ENCODE results near the gene ARFGEF3. TPM values are rescaled to one million over a fixed set of nuclear protein-coding genes. Genes with fewer than 3 reads are reported as not detected.

Gene ARFGEF3
- total RNA-seq, 2 donors from 2014 or later: 0.53 to 0.76 TPM

GRCh38 chr6:138230221-138230620, 68.5 kb downstream of the ARFGEF3 start:
- Mint-ChIP-seq H3K27me3 (ENCODE audit: low read depth) (peaks cover 37% of the 10 kb centered on the region), H3K4me3 (no peak overlapping the region), H3K36me3 (ENCODE audit: insufficient read depth in 2 of 2) (no peaks in the 10 kb centered on the region), H3K4me1 (ENCODE audit: low read depth) (no peaks in the 10 kb centered on the region), H3K27ac (no peak overlapping the region), H3K9me3 (no peaks in the 10 kb centered on the region)
- no peak for DNase-seq
- ATAC-seq (replicated peaks in 1 of 2): no peak

DNA sequence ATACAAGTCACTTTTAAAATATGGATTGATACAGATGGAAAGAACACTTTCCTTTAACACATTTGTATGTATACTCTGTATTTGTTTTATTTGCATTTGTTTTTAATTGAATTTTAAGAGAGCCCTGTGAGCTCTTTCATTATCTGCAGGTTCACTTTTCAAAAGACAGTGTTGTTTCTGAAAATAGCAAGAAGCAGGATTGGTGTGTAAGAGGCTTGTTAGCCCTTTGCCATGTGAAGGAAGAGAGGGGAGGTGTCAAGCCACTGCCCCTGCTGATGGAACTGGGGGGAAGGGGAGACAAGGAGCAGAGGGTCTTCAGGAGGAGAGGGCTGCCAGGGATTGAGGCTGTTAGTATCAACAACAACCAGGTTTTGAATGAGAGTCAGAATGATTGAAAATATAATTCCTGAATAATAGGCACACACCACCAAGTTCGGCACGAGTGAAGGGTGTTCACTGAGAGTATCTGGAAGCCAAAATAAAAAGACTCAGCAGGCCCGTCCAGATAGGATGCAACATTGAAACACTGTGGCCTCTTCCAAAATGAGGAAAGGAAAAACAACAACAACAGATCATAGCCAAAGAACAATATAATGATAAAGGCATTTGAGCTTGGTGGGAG, 69.1 kb downstream of the ARFGEF3 start:
- no peaks in the 10 kb centered on the region for H3K9me3 Mint-ChIP-seq
- no peaks in the 10 kb centered on the region for H3K36me3 Mint-ChIP-seq (ENCODE audit: insufficient read depth in 2 of 2)
- no peak overlapping the region for H3K27ac Mint-ChIP-seq

GRCh38 chr6:138231381-138231886, 69.7 kb downstream of the ARFGEF3 start:
- Mint-ChIP-seq H3K27ac (no peak overlapping the region), H3K27me3 (ENCODE audit: low read depth) (peaks cover 36% of the 10 kb centered on the region), H3K4me1 (ENCODE audit: low read depth) (no peaks in the 10 kb centered on the region), H3K9me3 (no peaks in the 10 kb centered on the region), H3K4me3 (no peak overlapping the region), H3K36me3 (ENCODE audit: insufficient read depth in 2 of 2) (no peaks in the 10 kb centered on the region)
- DNase-seq (no peak), ATAC-seq (replicated peaks in 1 of 2) (no peak)

More for the DNA sequence above, 69.1 kb downstream of the ARFGEF3 start:
- Mint-ChIP-seq H3K4me3 (no peak overlapping the region), H3K27me3 (ENCODE audit: low read depth) (peaks cover 37% of the 10 kb centered on the region), H3K4me1 (ENCODE audit: low read depth) (no peaks in the 10 kb centered on the region)
- ATAC-seq (replicated peaks in 1 of 2): no peak
- no peak for DNase-seq

GRCh38 chr6:138234363-138234762, 72.6 kb downstream of the ARFGEF3 start:
- Mint-ChIP-seq H3K36me3 (ENCODE audit: insufficient read depth in 2 of 2) (no peaks in the 10 kb centered on the region), H3K27me3 (ENCODE audit: low read depth) (peaks cover 15% of the 10 kb centered on the region), H3K27ac (no peak overlapping the region), H3K4me1 (ENCODE audit: low read depth) (no peaks in the 10 kb centered on the region), H3K4me3 (no peak overlapping the region), H3K9me3 (no peaks in the 10 kb centered on the region)
- DNase-seq: no peak
- no peak for ATAC-seq (replicated peaks in 1 of 2)

- H3K27me3 Mint-ChIP-seq (ENCODE audit: low read depth): peaks cover 6% of the 10 kb centered on the region
- no peak for DNase-seq
- ATAC-seq (replicated peaks in 1 of 2): no peak
- no peak overlapping the region for H3K27ac Mint-ChIP-seq
- no peak overlapping the region for H3K4me3 Mint-ChIP-seq
- H3K9me3 Mint-ChIP-seq: no peaks in the 10 kb centered on the region
- H3K36me3 Mint-ChIP-seq (ENCODE audit: insufficient read depth in 2 of 2): no peaks in the 10 kb centered on the region
- no peaks in the 10 kb centered on the region for H3K4me1 Mint-ChIP-seq (ENCODE audit: low read depth)
Observed at GRCh38 chr6:138235205-138235604, 73.5 kb downstream of the ARFGEF3 start.

DNA sequence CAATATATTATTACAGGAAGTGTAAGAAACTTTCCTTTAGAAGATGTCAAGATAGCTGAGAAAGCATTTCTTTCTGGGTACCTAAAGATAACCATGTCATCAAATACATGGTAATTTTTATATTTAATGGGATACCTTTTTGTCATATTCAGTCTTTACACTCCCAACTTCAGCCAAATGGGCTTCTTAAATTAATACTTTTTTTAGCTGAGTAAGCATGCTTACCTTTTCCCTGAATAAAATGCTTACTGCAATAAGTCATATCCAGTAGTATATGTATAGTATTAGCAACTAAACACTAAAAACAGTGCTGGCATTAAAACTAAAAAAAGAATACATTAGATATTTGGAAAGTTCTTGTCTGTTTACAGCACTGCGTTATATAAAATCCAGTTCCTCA, 74.0 kb downstream of the ARFGEF3 start:
- Mint-ChIP-seq H3K4me1 (ENCODE audit: low read depth) (no peaks in the 10 kb centered on the region), H3K36me3 (ENCODE audit: insufficient read depth in 2 of 2) (no peaks in the 10 kb centered on the region), H3K4me3 (no peak overlapping the region), H3K27ac (no peak overlapping the region), H3K9me3 (no peaks in the 10 kb centered on the region), H3K27me3 (ENCODE audit: low read depth) (peaks cover 3% of the 10 kb centered on the region)
- ATAC-seq (replicated peaks in 1 of 2) (no peak), DNase-seq (no peak)

DNA sequence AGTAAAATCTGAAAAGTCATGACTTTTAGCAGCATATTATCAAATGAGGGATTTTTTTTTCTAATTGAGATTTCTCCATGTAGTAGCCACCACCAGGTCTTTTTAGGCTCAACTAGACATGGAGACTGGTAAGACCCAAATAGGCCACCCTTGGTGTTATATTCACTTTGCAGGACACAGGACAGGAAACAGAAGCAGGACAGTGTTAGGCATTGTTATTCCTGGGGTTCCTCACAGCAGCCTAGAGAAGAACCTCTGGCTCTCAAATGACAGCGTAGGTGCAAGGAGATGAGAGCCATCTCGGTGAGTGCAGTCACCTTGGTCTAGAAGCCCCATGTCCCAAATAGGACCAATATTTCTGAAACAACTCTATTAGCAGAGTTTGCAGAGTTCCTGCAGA, 75.7 kb downstream of the ARFGEF3 start:
- no peak for ATAC-seq (replicated peaks in 1 of 2)
- H3K4me1 Mint-ChIP-seq (ENCODE audit: low read depth): no peaks in the 10 kb centered on the region
- no peaks in the 10 kb centered on the region for H3K36me3 Mint-ChIP-seq (ENCODE audit: insufficient read depth in 2 of 2)

GRCh38 chr6:138238368-138238767, 76.6 kb downstream of the ARFGEF3 start:
- no peaks in the 10 kb centered on the region for H3K4me1 Mint-ChIP-seq (ENCODE audit: low read depth)
- no peak for DNase-seq
- H3K27ac Mint-ChIP-seq: no peak overlapping the region
- H3K9me3 Mint-ChIP-seq: no peaks in the 10 kb centered on the region
- no peak overlapping the region for H3K4me3 Mint-ChIP-seq
- H3K36me3 Mint-ChIP-seq (ENCODE audit: insufficient read depth in 2 of 2): no peaks in the 10 kb centered on the region
- peaks cover 22% of the 10 kb centered on the region for H3K27me3 Mint-ChIP-seq (ENCODE audit: low read depth)
- ATAC-seq (replicated peaks in 1 of 2): no peak

More for the DNA sequence above, 75.7 kb downstream of the ARFGEF3 start:
- no peak overlapping the region for H3K4me3 Mint-ChIP-seq
- H3K27me3 Mint-ChIP-seq (ENCODE audit: low read depth): peaks cover 13% of the 10 kb centered on the region
- no peak overlapping the region for H3K27ac Mint-ChIP-seq
- DNase-seq: no peak
- H3K9me3 Mint-ChIP-seq: no peaks in the 10 kb centered on the region

DNA sequence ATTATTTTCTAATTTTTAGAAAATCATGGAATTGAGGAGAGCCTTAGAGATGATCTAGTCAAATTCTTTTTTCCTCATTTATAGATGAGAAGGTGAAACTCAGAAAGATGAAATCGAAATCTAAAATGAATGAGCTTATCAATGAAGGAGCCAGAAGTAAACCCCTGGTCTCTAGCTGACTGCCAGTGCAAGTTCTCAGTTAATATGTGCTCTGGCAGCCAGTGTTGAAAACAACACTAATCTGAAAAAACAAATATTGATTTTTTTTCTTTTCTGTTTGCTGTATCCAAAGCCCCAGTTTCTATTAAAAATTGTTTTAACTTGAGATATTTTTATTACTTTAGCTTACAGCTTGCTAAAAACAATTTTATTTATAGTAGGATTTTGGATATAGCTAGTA, 78.0 kb downstream of the ARFGEF3 start:
- Mint-ChIP-seq H3K27me3 (ENCODE audit: low read depth) (peaks cover 35% of the 10 kb centered on the region), H3K27ac (no peak overlapping the region), H3K4me3 (no peak overlapping the region), H3K36me3 (ENCODE audit: insufficient read depth in 2 of 2) (no peaks in the 10 kb centered on the region), H3K9me3 (no peaks in the 10 kb centered on the region), H3K4me1 (ENCODE audit: low read depth) (no peaks in the 10 kb centered on the region)
- no peak for ATAC-seq (replicated peaks in 1 of 2)
- no peak for DNase-seq

- no peak overlapping the region for H3K4me3 Mint-ChIP-seq
- no peak for ATAC-seq (replicated peaks in 1 of 2)
- H3K9me3 Mint-ChIP-seq: no peaks in the 10 kb centered on the region
- no peaks in the 10 kb centered on the region for H3K4me1 Mint-ChIP-seq (ENCODE audit: low read depth)
- no peaks in the 10 kb centered on the region for H3K36me3 Mint-ChIP-seq (ENCODE audit: insufficient read depth in 2 of 2)
- no peak for DNase-seq
- peaks cover 35% of the 10 kb centered on the region for H3K27me3 Mint-ChIP-seq (ENCODE audit: low read depth)
- H3K27ac Mint-ChIP-seq: no peak overlapping the region
Observed at GRCh38 chr6:138240476-138241245, 78.9 kb downstream of the ARFGEF3 start.

DNA sequence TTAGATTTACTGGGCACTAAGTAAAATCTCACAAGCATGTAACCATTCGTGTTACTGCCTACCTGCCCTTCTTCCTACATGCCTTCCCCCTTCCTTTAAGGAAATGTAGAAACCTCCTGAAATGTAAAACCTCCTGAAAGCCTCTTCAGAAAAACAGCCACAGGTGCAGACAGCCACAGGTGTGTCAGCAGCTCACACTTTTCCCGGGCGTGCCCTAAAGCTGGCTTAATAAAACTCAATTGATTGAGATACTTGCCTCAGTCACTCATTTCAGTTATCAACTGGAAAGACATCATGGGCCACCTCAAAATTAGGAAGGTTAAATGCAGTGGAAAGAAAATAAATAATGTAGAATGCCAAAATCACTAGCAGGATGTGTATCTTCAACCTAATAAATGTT, 79.6 kb downstream of the ARFGEF3 start:
- H3K27ac Mint-ChIP-seq: no peak overlapping the region
- DNase-seq: no peak
- no peaks in the 10 kb centered on the region for H3K36me3 Mint-ChIP-seq (ENCODE audit: insufficient read depth in 2 of 2)
- H3K4me1 Mint-ChIP-seq (ENCODE audit: low read depth): no peaks in the 10 kb centered on the region
- H3K9me3 Mint-ChIP-seq: no peaks in the 10 kb centered on the region
- no peak overlapping the region for H3K4me3 Mint-ChIP-seq
- ATAC-seq (replicated peaks in 1 of 2): no peak
- peaks cover 35% of the 10 kb centered on the region for H3K27me3 Mint-ChIP-seq (ENCODE audit: low read depth)

- H3K27me3 Mint-ChIP-seq (ENCODE audit: low read depth): peaks cover 35% of the 10 kb centered on the region
- ATAC-seq (replicated peaks in 1 of 2): no peak
- DNase-seq: no peak
- H3K36me3 Mint-ChIP-seq (ENCODE audit: insufficient read depth in 2 of 2): no peaks in the 10 kb centered on the region
- H3K4me1 Mint-ChIP-seq (ENCODE audit: low read depth): no peaks in the 10 kb centered on the region
- H3K4me3 Mint-ChIP-seq: no peak overlapping the region
- H3K9me3 Mint-ChIP-seq: no peaks in the 10 kb centered on the region
- H3K27ac Mint-ChIP-seq: no peak overlapping the region
Observed at GRCh38 chr6:138241934-138242333, 80.2 kb downstream of the ARFGEF3 start.

DNA sequence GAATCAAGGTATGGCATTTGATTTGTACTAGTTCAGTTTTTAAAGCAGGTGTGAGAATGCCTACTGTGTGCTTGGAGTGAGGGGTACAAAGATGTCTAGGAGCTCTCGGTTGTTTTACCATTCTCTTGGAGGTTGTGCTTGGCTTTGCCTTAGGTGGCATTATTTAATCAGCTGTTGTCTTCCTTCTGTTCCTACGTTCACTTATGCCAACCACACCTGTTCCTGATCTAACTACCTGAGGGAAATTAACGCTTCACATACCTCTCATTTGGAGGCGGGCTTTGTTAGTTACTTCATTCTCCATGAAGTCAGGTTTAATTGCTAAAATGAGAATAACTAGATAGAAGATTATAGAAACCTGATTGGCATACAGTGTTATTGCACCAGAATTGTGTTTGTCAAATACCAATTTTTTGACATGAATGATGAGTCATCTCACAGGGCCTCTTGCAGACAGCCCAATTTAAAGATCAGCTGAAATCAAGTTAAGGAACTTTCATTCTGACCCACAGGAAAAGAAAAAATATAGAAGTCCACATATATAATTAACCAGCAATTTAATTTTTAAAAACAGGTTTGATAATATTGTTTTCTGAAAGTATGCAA, 81.4 kb downstream of the ARFGEF3 start:
- ATAC-seq (replicated peaks in 1 of 2): no peak
- Mint-ChIP-seq H3K9me3 (no peaks in the 10 kb centered on the region), H3K27me3 (ENCODE audit: low read depth) (peaks cover 35% of the 10 kb centered on the region), H3K4me1 (ENCODE audit: low read depth) (no peaks in the 10 kb centered on the region), H3K4me3 (no peak overlapping the region), H3K27ac (no peak overlapping the region), H3K36me3 (ENCODE audit: insufficient read depth in 2 of 2) (no peaks in the 10 kb centered on the region)
- no peak for DNase-seq
